Upper lobe of right lung (tissue), 1 donor: Measurements from ENCODE around the gene CUL2. TPM values are rescaled to one million over a fixed set of nuclear protein-coding genes. Genes with fewer than 3 reads are reported as not detected.
"Not testable (repeated sequence)": the region's sequence is repeated elsewhere in the genome, so short reads cannot be mapped to it uniquely, and the experiment has no call there.

Source experiments
- ATAC-seq: fragments of 200-7000 bp; cut with Tn5 transposase; one replicate; pipeline ENCODE4 v1.9.1; 2020; ENCODE audit warnings: mild to moderate bottlenecking, moderate library complexity
- DNase-seq: peaks from one replicate; pipeline ENCODE4 v3.0.0-alpha.2; 2020
- H3K27ac ChIP-seq: fragments of 200-600 bp; one replicate; pipeline ENCODE4 v1.8.0; 2022
- H3K27me3 ChIP-seq: fragments of 200-600 bp; one replicate; pipeline ENCODE4 v1.8.0; 2022; ENCODE audit warnings: mild to moderate bottlenecking
- H3K36me3 ChIP-seq: fragments of 200-600 bp; one replicate; pipeline ENCODE4 v1.8.0; 2022
- H3K4me1 ChIP-seq: fragments of 200-600 bp; one replicate; pipeline ENCODE4 v1.8.0; 2022
- H3K4me3 ChIP-seq: fragments of 200-600 bp; one replicate; pipeline ENCODE4 v1.8.0; 2022; ENCODE audit warnings: mild to moderate bottlenecking
- H3K9me3 ChIP-seq: fragments of 200-600 bp; one replicate; pipeline ENCODE4 v1.8.0; 2022
- CTCF ChIP-seq: fragments of 200-600 bp; IDR thresholded peaks from one replicate; pipeline ENCODE4 v1.8.0; 2022; ENCODE audit warnings: antibody characterized with exemption
- intact Hi-C: fragments of 100-400 bp; cut with DNase I; formaldehyde crosslinking; loops from one replicate; pipeline ENCODE4 v1.11.0; 2022
- total RNA-seq: library from RNA; stranded (reverse); fragmentation: NEBNext Ultra II Directional; extraction: Animal tissue kit (Norgen Biotek cat#: 25700); gene quantifications from one replicate; pipeline ENCODE4 v1.2.1, GENCODE V29; 2021
- donor health status: DM: no; HTN: yes; CAD: no; lungs with severe emphysema.

CUL2 gene
- total RNA-seq, 1 donor from 2014 or later = 33.0 TPM

DNA sequence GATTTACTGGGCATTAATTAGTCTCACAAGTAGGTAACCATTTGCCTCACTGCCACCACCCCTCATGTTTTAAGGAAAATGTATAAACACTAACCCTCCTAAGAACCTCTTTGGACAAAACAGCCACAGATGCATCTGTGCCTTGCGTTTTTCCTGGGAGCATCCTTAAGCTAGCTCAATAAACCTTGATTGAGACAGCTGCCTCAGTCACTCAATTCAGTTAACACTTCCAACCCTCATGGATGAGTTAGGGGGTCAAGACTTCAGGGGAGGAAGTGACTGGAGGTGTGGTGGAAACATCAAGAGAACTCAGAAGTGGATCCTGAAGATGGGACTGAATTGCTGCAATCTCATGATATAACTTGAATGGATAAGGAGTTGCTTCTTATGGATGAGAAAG, 31.5 kb downstream of the CUL2 start:
- Histone ChIP-seq H3K4me1 (no peaks in the 10 kb centered on the region), H3K36me3 (peaks cover 73% of the 10 kb centered on the region), H3K27me3 (no peaks in the 10 kb centered on the region), H3K4me3 (no peak overlapping the region), H3K9me3 (no peaks in the 10 kb centered on the region), H3K27ac (no peak overlapping the region)
- no peak for TF ChIP-seq CTCF
- intact Hi-C loops = no loop called here
- DNase-seq (no peak), ATAC-seq (no peak)

GRCh38 chr10:35058134-35058533, 32.0 kb downstream of the CUL2 start:
- H3K27ac ChIP-seq = no peak overlapping the region
- no peaks in the 10 kb centered on the region for H3K27me3 ChIP-seq
- no peak for DNase-seq
- H3K4me3 ChIP-seq = no peak overlapping the region
- peaks cover 74% of the 10 kb centered on the region for H3K36me3 ChIP-seq
- H3K4me1 ChIP-seq = no peaks in the 10 kb centered on the region
- no peak for TF ChIP-seq CTCF
- H3K9me3 ChIP-seq = no peaks in the 10 kb centered on the region
- ATAC-seq = no peak
- intact Hi-C loops = no loop called here

DNA sequence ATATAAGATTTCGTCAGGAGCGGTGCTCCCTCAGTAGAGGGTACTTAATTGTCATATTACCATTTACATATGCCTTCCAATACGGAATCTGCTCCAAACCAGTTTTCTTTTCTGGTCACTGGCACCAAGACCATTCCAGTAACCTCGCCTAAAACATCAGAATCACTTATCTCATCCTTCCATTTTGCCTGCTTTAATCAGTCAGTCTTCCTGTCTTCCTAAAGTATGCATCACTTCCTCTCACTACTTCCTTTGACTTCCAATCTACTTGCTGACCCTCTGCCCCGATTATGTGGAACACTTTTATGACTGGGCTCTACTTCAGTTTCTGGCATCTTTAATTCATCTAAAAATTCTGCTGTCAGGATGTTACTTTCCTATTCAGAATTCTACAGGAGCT, 33.5 kb downstream of the CUL2 start:
- ATAC-seq (no peak), DNase-seq (no peak)
- no peaks in the 10 kb centered on the region for H3K4me1 ChIP-seq
- no peak for TF ChIP-seq CTCF
- H3K9me3 ChIP-seq = no peaks in the 10 kb centered on the region
- H3K4me3 ChIP-seq = no peak overlapping the region
- H3K36me3 ChIP-seq = peaks cover 66% of the 10 kb centered on the region
- H3K27ac ChIP-seq = no peak overlapping the region
- intact Hi-C loops = no loop called here
- H3K27me3 ChIP-seq = no peaks in the 10 kb centered on the region

DNA sequence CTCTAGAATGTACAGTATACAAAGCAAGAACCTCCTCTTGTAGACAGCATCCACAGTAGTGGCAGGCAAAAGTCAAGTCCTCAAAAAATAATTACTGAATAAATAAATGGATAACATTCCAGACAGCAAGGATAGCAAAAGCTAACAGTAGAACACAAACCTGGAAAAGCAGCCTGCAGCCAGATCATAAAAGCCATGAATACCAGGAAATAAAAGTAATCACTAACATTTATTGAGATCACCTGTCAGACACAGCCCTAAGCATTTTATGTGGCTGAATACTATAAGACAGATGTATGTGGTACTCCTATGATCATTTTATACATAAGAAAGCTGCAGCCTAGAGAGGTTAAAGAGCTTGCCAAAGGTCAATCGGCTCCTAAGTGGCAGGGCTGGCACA, 34.0 kb downstream of the CUL2 start:
- ATAC-seq (no peak), DNase-seq (no peak)
- TF ChIP-seq CTCF = no peak
- Histone ChIP-seq H3K27me3 (no peaks in the 10 kb centered on the region), H3K4me3 (no peak overlapping the region), H3K36me3 (peaks cover 65% of the 10 kb centered on the region), H3K4me1 (no peaks in the 10 kb centered on the region), H3K27ac (no peak overlapping the region), H3K9me3 (no peaks in the 10 kb centered on the region)
- intact Hi-C loops = no loop called here

GRCh38 chr10:35050568-35050967, 39.6 kb downstream of the CUL2 start:
- DNase-seq (no peak), ATAC-seq (no peak)
- intact Hi-C loops = no loop called here
- no peak for TF ChIP-seq CTCF
- Histone ChIP-seq H3K36me3 (peaks cover 48% of the 10 kb centered on the region), H3K9me3 (no peaks in the 10 kb centered on the region), H3K4me3 (no peak overlapping the region), H3K27me3 (no peaks in the 10 kb centered on the region), H3K27ac (no peak overlapping the region), H3K4me1 (no peaks in the 10 kb centered on the region)

GRCh38 chr10:35046074-35046473, 44.1 kb downstream of the CUL2 start:
- Histone ChIP-seq H3K4me3 (no peak overlapping the region), H3K9me3 (no peaks in the 10 kb centered on the region), H3K4me1 (no peaks in the 10 kb centered on the region), H3K36me3 (peaks cover 57% of the 10 kb centered on the region), H3K27ac (no peak overlapping the region), H3K27me3 (no peaks in the 10 kb centered on the region)
- ATAC-seq (no peak), DNase-seq (no peak)
- intact Hi-C loops = no loop called here
- TF ChIP-seq CTCF = no peak

DNA sequence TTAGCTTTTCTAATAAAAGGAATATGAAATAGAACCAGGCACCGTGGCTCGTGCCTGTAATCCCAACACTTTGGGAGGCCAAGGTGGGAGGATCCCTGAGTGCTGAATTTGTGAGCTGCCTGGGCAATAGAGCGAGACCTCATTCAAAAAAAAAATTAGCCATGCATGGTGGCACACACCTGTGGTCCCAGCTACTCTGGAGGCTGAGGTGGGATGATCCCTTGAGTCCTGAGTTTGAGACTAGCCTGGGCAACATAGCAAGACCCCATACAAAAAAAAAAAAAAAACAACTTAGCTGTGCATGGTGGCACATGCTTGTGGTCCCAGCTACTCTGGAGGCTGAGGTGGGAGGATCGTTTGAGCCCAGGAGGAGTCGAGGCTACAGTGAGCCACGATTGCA, 44.9 kb downstream of the CUL2 start:
- DNase-seq, ATAC-seq, H3K4me3 ChIP-seq, H3K4me1 ChIP-seq, H3K27ac ChIP-seq, intact Hi-C loops, H3K27me3 ChIP-seq, H3K9me3 ChIP-seq: not testable (repeated sequence)
- H3K36me3 ChIP-seq = peaks cover 61% of the 10 kb centered on the region
